Measurements from ENCODE around the gene RARA.

The RARA gene

GRCh38 chr17:40351359-40352236, 42.6 kb downstream of the RARA start:
- no peak for DNase-seq (ENCODE audit: insufficient read length)
- TF ChIP-seq POLR2AphosphoS5 (IDR thresholded peaks at IDR 0.05; ENCODE audit: low read depth, low read length) = no peak
- no peak for TF ChIP-seq TAF1 (IDR thresholded peaks at IDR 0.05; ENCODE audit: borderline replicate concordance, low read depth, low read length)
- TF ChIP-seq POLR2A (IDR thresholded peaks at IDR 0.05; ENCODE audit: low read depth, low read length) = no peak
- no peak for FAIRE-seq

- FAIRE-seq = no peak
- no peak for DNase-seq (ENCODE audit: insufficient read length)
- TF ChIP-seq POLR2AphosphoS5 (IDR thresholded peaks at IDR 0.05; ENCODE audit: low read depth, low read length) (no peak), POLR2A (IDR thresholded peaks at IDR 0.05; ENCODE audit: low read depth, low read length) (no peak), TAF1 (IDR thresholded peaks at IDR 0.05; ENCODE audit: borderline replicate concordance, low read depth, low read length) (no peak)
Measured at GRCh38 chr17:40352237-40352778, 43.3 kb downstream of the RARA start.

- no peak for TF ChIP-seq TAF1 (IDR thresholded peaks at IDR 0.05; ENCODE audit: borderline replicate concordance, low read depth, low read length)
- TF ChIP-seq POLR2A (IDR thresholded peaks at IDR 0.05; ENCODE audit: low read depth, low read length) = no peak
- TF ChIP-seq POLR2AphosphoS5 (IDR thresholded peaks at IDR 0.05; ENCODE audit: low read depth, low read length) = 0 out of 2 replicates have a peak, but pooled peaks have one; percentile 36
- no peak for DNase-seq (ENCODE audit: insufficient read length)
Measured at GRCh38 chr17:40352779-40353394, 43.9 kb downstream of the RARA start.

GRCh38 chr17:40354221-40355122, 45.5 kb downstream of the RARA start:
- DNase-seq (ENCODE audit: insufficient read length) (no peak), FAIRE-seq (no peak)
- TF ChIP-seq POLR2A (IDR thresholded peaks at IDR 0.05; ENCODE audit: low read depth, low read length) = no peak
- no peak for TF ChIP-seq TAF1 (IDR thresholded peaks at IDR 0.05; ENCODE audit: borderline replicate concordance, low read depth, low read length)
- no peak for TF ChIP-seq POLR2AphosphoS5 (IDR thresholded peaks at IDR 0.05; ENCODE audit: low read depth, low read length)

More at GRCh38 chr17:40352779-40353394, 43.9 kb downstream of the RARA start:
- FAIRE-seq = no peak

- TF ChIP-seq POLR2AphosphoS5 (IDR thresholded peaks at IDR 0.05; ENCODE audit: low read depth, low read length) (no peak), POLR2A (IDR thresholded peaks at IDR 0.05; ENCODE audit: low read depth, low read length) (no peak), TAF1 (IDR thresholded peaks at IDR 0.05; ENCODE audit: borderline replicate concordance, low read depth, low read length) (no peak)
- FAIRE-seq (peak; percentile 95), DNase-seq (ENCODE audit: insufficient read length) (peak; percentile 96)
Measured at GRCh38 chr17:40355123-40355803, 46.3 kb downstream of the RARA start.

GRCh38 chr17:40355804-40356758, 47.1 kb downstream of the RARA start:
- no peak for DNase-seq (ENCODE audit: insufficient read length)
- no peak for FAIRE-seq
- TF ChIP-seq POLR2AphosphoS5 (IDR thresholded peaks at IDR 0.05; ENCODE audit: low read depth, low read length) (no peak), POLR2A (IDR thresholded peaks at IDR 0.05; ENCODE audit: low read depth, low read length) (no peak), TAF1 (IDR thresholded peaks at IDR 0.05; ENCODE audit: borderline replicate concordance, low read depth, low read length) (no peak)

GRCh38 chr17:40356990-40357881, 48.3 kb downstream of the RARA start:
- FAIRE-seq = no peak

DNA sequence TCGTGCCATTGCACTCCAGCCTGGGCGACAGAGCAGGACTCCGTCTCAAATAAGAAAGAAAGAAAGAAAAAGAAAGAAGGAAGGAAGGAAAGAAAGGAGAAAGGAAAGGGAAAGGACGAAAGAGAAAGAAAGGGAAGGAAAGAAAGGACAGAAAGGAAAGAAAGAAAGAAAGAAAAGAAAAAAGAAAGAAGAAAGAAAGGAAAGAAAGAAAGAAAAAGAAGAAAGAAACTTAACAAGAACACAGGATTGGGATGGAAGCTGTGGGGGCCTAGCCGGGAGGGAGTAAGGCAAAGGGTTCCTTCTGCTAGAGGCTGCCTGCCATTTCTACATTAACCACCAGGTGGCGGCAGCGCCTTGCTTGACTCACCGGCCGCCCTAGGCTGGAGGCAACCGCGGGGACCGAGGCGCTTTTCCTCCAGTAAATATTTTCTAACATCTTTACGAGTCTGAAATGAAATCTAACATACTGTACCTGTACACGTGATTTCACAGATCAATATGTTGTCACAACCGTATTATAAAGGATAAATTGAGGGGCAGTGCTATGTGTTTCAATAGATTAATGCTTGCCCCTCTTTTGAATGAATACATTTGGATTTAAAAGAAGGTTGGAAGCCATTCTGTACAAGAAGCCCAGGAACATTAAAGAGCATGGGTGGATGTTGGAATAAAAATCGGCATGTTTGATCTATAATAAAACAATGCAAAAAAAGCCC, 49.5 kb downstream of the RARA start:
- peak; percentile 88 for FAIRE-seq

More at GRCh38 chr17:40356990-40357881, 48.3 kb downstream of the RARA start:
- no peak for TF ChIP-seq POLR2A (IDR thresholded peaks at IDR 0.05; ENCODE audit: low read depth, low read length)
- TF ChIP-seq TAF1 (IDR thresholded peaks at IDR 0.05; ENCODE audit: borderline replicate concordance, low read depth, low read length) = no peak
- no peak for TF ChIP-seq POLR2AphosphoS5 (IDR thresholded peaks at IDR 0.05; ENCODE audit: low read depth, low read length)
- DNase-seq (ENCODE audit: insufficient read length) = peak; percentile 19

More for the DNA sequence above, 49.5 kb downstream of the RARA start:
- DNase-seq (ENCODE audit: insufficient read length) = peak; percentile 94
- no peak for TF ChIP-seq POLR2A (IDR thresholded peaks at IDR 0.05; ENCODE audit: low read depth, low read length)
- no peak for TF ChIP-seq TAF1 (IDR thresholded peaks at IDR 0.05; ENCODE audit: borderline replicate concordance, low read depth, low read length)
- no peak for TF ChIP-seq POLR2AphosphoS5 (IDR thresholded peaks at IDR 0.05; ENCODE audit: low read depth, low read length)
